Effector CD8-positive, alpha-beta T cell (primary cell): ENCODE results near the gene TSKU.

Source experiments
- DNase-seq: peaks from one replicate; lab custom pipeline; 2025; lab: John Stamatoyannopoulos, UW

Gene TSKU

DNA sequence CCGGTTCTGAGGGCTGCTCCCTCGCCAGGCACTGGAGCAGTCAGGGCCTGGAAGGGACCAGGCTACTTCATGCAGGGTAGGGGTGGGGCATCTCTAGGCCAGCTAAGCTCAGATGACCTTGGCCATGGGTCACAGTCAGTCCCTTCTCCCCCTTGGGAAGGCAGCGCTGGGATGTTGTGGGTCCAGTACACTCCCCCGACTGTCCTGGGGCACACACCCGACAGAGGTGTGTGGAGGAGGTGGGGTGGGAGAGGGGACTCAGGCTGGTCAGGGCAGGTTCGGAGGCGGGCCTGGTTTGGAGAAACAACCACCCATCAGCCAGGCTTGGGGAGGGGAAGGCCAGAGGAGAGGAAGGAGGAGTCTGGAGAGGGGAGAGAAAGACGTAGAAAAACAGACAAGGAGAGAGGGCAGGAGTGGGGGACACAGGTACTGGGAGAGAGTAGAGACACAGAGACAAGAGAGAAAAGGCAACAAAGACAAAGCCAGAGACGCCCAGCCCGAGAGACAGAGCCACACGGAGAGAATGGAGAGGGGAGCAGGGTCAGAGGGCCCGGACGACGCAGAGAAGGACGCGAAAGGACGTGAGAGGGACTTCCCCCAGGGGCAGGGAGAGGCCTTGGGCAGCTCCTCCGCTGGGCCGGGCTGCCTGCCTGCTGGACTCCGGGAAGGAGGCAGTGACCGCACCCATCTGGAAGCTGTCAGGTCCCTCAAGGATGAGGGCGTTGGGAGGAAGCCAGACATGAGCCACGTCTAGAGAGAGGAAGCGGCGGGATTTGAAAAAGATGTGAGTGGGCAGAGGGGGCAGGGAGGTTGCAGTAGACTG is 30.6 kb upstream of the TSKU start:
- no peak for DNase-seq

DNA sequence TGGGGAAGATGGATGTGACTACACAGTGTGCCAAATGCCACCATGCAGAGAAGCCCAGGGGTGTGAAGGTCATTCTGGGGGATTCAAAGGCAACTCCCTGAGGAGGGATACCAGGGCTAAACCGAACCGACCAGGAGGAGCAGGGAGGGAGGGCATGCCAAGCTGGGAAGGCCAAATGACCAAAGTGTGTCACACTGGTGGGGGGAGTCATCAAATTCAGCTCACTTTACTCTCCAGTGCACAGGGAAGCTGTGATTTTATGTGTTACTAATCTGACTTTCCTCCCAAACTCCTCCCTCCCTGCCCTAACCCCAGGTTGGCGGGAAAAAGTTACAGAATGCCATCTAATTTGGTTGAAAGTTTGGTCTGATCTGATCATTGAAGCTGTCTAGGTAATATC is 29.7 kb upstream of the TSKU start:
- no peak for DNase-seq

DNA sequence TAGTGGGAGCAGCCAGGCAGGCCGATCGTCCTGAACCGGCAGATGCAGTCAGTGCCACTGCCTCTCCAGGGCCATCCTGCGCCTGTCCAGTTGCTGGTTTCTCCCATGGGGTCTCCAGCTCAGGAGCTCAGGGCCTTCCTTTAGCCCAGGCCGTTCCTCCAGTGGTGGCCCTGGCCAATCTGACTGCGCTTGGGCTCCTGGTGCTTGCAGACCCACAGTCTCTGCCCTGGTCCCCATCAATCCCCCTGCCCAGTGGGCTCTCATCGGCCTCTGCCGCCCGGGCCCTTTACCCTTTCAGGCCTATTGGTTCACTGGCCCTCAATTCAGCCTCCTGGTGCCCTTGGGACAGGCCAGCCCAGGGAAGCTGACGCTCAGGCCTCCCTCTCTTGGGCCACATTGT is 29.2 kb upstream of the TSKU start:
- DNase-seq: no peak

DNA sequence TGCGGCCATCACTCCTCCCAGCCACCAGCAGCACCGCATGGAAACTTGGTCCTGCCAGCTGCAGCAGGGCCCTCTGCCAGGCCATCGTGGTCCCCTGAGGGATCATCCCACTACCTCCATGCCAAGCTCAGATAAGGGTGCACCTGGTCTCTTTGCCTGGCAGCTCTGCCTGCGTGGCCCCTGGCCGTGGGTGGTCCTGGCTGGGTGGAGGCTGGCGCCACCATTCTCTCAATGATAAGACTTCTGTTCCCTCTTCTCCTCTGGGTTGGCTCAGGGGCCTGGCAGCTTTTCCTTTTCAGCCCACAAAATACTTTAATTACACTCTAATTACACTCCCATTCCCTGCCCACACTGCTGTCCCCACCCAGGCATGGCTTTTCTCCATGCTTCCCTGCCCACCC is 26.8 kb upstream of the TSKU start:
- DNase-seq: no peak

DNA sequence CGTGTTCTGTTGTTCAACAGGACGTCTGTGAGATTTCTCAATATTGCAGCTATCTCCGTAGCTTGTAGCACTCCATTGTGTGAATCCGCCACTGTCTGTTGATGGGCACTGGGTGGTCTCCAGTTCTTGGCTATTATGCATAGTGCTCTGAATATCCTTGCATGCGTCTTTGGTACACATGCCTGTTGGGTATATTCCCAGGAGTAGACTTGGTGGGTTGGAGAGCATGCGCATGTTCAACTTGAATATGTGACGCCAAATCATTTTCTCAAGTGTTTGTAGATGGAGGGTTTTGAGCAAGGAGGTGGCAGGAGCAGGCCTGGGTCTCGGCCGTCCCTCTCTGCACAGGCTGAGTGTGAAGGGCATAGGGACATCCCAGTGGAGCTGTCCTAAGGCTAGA is 24.8 kb upstream of the TSKU start:
- no peak for DNase-seq

DNA sequence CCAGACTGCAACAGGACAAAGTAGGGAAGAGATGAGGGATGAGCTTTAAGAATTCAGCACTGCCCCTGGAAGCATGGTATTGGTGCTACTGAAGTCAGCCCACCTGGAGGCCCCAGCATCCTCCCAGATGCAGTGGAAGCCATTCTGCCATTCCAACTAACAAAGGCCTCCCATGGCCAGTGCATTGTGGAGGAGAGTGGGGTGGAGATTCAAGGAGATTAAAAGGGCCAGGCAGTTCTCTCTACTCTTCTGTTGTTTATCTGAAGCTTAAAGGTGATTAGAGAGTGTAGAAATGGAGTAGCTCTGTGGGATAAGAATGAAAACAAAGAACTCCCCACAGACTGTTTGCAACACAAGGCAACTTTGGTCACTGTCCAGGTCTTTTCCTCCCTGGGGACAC is 24.1 kb upstream of the TSKU start:
- DNase-seq: no peak

DNA sequence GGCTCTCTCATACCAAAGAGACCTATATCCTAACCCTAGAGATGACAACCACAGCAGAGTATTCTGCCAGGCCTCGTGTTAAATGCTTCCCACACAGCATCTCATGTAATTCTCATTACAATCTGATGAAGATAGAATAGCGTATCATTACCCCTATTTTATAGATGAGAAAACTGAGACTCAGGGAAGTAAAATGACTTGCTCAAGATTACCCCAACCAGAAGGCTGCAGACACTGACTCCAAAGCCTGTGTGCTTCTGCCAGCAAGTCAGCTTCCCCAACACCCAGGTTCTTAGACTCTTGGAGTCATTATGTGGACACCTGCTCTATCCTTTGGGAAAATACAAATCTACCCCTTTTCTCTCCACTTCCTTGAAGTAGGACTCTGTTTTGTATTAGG is 23.6 kb upstream of the TSKU start:
- no peak for DNase-seq

DNA sequence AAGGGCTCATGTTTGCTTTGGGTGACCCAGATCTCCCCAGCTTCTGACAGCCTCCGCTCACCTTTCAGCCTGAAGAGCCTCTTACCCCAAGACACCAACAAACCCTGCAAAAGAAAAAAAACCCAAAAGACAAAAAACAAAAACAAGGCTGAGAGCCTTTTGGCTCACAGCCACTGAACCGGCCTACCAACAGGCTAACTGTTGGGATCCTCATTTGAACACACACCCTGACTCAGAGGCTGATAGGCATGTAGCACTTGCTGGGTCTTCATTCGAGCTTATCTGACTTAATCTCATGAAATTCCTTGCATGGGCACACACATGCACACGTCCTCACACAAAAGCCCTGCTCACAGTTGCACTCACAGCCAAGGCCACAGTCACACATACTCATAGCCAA is 22.9 kb upstream of the TSKU start:
- no peak for DNase-seq

DNA sequence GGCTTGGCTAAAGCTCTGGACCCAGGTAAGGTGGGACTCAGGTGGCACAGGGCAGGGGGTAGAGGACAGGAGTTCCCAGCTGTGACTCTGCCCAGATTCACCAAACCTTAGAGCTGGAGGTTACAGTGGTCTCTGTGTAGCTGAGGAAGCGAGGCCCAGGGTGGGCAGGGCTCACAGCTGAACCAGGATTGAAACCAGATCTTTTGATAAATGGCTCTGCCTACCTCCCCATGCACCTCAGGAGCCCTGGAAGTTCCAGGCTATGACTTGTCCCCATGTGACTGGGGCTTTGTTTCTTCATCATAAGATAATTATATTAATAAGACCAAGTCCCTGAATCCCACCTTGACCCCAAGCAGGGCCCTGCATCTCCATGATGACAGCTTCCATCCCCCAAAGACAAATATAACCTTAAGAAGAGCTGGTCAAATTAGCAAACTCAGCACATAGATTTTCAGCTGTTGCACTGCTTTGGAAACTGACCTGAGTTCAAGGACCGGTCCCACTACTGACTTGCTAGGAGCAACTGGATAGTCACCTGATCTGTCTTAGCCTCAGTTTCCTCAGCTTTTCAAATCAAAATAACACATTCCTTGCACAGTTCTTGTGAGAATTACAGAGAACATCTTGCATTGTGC is 21.3 kb upstream of the TSKU start:
- DNase-seq: no peak

DNA sequence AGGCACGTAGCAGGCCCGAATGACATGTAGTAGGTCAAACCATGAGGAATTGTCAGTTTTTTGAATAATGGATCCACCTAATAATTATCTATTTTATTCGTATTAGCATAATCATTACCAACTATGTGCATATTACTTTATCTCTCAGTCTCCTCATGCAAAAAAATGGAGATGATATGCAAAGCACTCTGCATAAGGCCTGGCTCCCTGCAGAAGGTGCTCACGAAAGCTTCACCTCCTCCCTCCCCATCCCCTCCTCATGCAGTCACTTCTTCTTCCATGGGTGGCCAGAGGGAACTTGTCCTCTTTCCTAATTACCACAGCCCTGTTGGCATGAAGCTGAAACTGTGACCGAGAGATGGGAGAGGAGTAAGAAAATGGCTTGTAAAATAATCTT is 20.8 kb upstream of the TSKU start:
- no peak for DNase-seq

DNA sequence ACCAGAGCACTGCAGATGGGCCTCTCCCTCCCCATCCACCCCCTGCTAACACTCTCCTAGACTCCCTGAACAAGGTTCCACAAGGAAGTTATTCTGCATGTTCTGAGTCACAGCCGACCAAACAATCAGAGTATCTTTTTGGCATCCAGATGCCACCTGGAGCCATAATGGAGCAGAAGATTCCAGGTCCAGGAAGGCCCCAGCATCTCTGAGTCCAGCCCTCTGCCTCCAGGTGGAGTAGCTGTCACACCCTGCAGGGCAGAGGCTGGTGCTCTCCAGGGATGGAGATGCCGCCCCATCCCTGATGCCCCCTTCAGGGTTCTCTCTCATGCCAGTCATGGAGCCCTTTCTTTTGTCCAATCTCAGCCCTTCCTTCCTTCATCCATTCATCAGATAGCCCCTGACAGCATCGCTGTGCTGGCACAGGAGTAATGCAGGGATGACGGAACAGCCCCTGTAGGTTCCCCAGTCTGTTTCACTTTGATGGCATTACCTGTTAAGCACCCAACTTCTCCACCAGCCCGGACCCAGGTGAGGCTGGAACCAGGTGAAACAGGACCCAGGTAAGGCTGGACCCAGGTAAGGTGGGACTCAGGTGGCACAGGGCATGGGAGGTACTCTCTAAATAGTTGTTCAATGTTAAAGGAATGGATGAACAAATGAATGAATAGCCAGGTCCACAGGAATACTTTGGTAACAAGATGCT is 20.1 kb upstream of the TSKU start:
- no peak for DNase-seq

DNA sequence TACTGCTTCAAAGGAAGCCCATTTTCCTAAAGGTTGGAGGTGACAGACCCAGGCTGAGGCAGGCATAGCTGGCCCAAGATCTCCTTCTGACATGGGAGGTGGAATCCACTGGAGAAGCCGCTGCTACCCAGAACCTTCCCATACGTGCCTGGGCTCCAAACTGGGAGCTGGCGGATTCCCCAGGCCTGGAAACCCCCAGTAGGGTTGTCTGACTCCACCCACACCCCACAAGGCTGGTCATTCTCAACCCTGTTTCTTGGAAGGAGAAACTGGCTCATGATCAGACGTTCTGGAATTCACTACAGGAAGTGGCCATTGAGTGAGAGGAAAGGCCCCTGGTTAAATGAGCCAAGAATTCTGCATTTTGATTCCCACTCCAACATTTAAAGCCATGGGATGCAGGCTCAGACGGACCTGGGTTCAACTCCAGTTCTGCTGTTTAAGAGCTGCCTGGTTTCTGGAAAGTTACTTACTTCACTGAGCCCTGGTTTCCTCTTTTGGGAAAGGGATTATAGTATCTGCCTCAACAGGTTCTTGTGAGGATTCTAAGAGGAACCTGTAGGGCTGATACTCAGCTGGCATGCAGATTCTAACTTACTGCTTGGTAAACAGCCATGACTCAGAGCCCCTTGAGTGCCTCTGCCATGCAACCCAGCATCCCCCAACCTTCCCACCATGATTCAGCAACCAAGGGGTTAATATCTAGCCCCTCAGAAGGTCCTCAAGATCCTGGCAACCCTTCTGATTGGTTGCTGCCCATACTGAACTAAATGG is 19.4 kb upstream of the TSKU start:
- no peak for DNase-seq

DNA sequence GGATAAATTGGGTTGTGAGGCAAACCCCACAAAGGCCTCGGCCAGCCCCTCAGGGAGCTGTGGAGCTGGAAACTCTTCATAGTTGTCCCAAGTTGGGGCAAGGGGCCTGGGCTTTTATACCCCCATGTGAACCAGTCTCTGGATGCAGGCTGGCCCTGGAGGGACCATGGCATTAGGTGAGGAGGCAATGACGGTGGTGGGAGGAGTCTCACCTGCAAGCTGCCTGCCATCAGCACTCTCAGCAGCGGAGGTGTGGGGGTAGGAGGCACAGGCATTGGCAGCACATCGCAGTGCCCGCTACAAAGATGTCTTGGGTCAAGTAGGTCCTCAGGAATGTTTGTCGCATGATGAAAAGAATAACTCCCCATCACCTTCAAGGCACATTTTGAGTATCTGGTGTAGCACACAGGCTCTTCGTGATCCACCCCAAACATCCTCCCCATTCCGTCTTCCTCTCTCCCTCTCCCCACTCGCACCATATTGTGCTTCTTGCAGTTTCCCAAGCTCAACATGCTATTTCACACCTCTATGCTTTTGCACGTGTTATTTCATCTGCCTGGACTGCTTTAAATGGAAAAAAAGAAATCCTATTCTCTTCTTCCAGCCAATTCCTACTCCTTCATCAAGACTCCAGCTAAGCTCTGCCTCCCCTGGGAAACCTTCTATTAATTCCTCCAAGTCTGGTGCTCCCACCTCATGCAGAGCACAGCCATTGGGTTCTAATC is 18.1 kb upstream of the TSKU start:
- DNase-seq: no peak

DNA sequence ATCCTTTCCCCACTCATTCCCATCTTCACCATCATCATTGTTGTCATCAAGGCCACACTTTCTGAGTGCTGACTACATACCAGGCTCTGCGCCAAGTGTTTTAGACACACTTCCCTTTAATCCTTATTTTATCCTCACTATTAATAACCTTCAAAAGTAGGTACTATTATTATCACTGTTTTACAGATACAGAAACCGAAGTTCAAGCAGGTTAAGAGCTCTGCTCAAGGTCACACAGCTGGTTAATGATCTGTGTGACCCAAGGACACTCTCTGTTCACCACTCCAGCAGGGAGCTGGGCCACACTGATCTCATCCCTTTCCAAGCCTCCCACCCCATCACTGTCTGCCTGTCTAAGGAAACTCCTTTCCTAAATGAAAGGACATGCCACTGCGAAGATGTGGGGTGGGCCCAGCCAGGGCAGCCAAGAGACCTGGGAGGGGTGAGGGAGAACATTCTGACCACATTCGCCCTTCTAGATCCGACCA is 17.2 kb upstream of the TSKU start:
- DNase-seq: no peak

DNA sequence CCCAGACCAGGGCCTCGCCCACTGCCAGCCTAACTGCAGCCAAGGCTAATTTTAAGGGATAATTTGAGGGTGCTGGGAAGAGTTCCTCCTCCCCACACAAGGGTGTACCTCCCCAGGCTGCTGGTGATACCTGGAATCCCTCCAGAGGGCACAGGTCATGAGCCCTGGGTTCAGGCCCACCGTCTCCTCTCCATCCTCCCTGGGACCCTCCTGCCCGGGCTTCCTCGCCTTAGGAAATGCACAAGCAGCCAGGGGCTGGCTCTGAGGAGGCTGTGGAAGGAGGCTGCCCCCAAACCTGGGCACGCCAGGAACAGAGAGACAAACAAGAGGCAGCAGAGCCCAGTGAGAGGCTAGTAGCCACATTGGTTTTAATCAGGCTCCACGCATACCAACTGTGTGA is 16.6 kb upstream of the TSKU start:
- DNase-seq: no peak

DNA sequence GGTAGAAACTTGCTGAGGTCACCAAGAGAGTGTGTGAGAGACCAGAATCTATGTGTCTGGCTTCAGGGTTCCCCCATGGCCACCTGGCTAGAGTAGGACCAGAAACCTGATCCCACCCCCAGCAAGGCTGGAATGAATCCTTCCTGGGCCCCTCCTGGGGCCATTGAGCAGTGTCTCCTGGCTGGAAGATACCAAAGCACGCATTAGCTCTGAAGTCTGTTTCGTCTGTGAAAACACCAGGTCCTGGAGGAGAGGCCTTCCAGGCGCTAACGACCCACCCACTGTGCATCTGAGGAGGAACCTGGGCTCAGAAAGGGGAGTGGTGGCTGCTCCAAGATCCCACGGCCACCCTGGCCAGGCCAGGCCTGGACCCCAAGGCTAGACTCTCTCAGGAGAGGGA is 15.5 kb upstream of the TSKU start:
- DNase-seq: no peak

DNA sequence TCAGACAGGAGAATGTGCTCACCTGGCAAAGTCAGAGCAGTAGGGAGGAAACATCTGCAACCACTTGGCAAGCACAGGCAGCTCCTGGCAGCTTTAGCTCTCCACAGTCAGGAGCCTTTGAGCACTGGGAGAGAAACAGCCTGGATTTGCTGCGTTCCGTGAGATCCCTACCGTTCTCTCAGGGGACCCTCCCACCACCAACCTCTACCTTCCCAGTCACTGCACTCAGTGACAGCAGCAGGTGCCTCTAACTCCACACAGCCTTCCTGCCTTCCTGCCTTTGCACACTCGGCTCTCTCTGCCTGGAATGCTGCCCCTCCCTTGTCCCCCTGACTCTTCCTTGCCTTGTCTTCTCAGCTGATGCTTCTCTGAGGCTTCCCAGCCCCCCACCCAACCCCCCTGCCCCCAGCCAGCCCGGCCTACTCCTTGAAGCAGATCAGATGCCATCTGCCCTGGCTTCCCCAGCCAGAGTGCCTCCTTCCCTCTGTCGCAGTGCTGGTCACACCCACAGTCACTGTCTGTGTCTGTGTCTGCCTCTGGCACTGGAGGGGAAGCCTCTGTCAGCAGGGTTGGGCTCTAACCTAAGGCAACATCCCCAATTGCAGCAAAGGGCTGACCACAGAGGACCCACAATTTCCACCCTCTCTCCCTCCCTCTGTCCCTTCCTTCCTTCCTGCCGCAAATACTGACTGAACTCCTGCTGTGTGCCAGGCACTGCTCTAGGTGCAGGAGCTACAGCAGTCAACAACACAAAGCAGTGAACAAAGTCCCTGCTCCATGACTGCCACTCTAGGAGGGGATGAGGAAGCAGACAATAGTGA is 14.9 kb upstream of the TSKU start:
- DNase-seq: no peak

DNA sequence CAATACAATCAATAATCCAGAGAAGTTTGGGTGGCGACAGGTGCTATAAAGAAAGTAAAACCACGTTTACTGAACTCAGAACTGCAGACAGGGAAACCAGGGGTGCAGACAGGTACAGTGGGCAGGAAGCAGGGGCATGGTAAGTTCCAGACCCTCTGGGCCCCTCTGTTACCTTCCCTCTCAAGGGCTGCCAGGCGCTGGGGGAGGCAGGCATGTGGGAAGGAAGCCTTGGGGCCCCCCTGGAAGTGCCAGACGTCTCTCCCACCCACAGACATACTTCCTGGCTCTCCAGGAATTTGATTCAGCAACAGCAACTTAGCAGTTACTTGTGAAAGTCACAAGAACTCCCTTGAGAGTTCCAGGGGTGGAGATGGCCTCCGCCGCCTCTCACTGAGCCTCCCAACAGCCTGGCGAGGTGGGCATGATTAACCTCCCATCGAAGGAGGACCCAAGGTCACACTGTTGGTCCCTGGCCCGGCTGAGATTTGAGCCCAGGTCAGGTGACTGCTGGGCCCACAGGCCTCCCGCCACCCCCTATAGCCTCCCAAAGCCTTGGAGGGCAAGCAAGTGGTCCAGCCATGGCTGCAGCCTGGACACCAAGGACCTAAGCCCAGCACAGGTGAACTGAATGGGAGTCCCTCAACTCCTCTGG is 14.1 kb upstream of the TSKU start:
- no peak for DNase-seq

DNA sequence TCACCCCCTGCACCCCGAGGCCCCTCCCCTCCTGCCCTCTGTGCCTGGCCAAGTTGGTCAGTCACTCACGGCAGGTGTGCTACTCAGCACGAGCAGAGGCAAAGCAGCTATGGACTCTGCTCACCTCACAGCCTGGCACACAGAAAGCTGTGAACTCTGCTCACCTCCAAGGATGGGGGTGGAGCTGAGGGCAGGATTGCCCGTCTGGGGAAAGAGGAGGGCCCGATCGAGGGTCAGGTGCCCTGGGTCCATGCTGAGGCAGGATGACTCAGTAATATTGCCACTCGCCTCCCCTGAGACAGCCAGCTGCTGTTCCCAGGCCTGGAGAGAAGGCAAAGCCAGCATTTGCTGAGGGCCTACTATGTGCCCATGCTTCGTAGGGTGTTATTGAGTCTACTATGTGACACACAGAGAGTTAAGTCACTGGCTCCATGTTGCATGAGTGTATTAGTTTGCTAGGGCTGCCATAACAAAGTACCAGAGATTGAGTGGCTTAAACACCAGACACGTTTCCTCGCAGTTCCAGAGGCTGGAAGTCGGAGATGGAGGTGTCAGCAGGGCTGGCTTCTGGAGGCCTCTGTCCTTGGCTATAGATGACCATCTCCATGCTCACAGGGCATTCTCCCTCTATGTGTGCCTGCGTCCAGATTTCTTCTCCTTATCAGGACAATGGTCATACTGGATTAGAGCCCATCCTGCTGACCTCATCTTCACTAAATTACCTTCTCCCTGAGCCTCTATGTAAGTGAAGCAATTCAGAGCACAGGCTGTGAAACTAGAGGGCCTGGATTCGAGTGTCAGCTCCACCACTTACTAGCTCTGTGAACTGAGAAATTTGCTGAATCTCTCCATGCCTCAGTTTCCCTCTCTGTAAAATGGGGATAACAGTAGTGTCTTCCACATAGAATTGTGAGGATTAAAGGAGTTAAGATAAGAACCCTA is 13.2 kb upstream of the TSKU start:
- DNase-seq: no peak
